RCC 7860 (cell line): ENCODE data around the gene TNFSF11.
"Not testable (repeated sequence)": the region's sequence is repeated elsewhere in the genome, so short reads cannot be mapped to it uniquely, and the experiment has no call there.

Experiments used
- DNase-seq: peaks from one replicate; pipeline ENCODE4 v3.0.0-alpha.2; 2015; ENCODE audit warnings: low spot score
- FAIRE-seq: peaks from 2 replicates; lab custom pipeline; 2012; peaks lifted over from hg19 to GRCh38; lab: Jason Lieb, UNC

Gene TNFSF11

GRCh38 chr13:42559573-42560218, 14.3 kb upstream of the TNFSF11 start:
- not testable (repeated sequence) for DNase-seq, FAIRE-seq

DNA sequence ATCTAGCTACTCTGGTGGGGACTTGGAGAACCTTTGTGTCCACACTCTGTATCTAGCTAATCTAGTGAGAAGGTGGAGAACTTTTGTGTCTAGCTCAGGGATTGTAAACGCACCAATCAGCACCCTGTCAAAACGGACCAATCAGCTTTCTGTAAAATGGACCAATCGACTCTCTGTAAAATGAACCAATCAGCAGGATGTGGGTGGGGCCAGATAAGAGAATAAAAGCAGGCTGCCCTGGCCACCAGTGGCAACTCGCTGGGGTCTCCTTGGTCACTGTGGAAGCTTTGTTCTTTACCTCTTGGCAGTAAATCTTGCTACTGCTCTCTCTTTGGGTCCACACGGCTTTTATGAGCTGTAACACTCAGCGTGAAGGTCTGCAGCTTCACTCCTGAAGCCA, 13.6 kb upstream of the TNFSF11 start:
- not testable (repeated sequence) for FAIRE-seq, DNase-seq

GRCh38 chr13:42561752-42562467, 12.0 kb upstream of the TNFSF11 start:
- FAIRE-seq (no peak), DNase-seq (no peak)

DNA sequence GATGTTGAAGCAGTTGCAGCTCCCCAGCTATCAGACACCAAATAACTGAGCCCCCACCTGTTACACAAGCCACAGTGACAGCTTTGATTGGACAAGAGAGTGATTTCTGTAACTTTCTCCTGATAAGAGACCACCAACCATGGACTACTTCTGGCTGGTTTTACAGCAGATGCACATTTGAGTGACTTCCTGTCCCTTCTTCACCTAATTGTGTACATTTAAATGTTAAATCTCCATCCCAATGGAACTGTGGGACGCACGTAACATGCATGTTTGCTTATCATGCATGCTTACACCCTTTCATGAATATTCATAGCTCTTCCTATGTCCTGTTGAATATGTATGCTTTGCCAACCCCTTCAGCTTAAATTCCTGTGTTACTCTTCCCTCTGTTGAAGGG, 6.0 kb upstream of the TNFSF11 start:
- DNase-seq = no peak
- FAIRE-seq = no peak

DNA sequence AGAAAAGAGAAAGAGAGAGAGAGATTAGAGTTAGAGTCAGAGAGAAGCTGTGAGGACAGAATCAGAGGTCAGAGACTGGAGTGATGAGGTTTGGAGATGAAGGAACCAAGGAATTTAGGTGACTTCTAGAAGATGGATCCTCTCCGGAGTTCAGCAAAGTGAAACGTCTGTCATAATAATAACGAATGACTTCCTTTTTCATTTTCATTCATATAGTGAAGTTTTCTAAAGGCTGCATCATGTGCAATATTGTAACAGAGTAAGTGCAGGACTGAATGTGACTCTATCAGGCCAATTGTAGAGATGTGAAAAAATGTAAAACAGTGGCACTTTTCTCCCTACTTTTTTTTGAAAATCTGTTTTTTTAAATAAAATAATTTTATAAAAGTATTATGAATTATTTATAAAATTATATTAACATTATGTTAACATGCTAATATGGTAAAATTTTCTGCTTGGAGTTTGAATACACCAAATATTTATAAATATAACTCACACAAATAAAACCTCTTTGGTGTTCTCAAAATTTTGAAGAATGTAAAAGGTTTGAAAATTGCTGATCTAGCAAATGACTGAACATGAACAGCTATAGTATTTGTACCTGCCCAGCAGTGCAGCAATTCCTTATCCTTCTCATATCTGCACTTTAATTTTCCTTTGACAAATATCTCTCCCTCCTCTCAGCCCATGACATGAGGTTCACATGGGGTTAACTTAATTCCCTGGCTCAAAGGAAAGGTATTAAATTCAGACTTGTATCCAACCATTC, 4.2 kb upstream of the TNFSF11 start:
- DNase-seq (no peak), FAIRE-seq (no peak)

- DNase-seq (no peak), FAIRE-seq (no peak)
Measured at GRCh38 chr13:42571895-42572294, 2.1 kb upstream of the TNFSF11 start.

DNA sequence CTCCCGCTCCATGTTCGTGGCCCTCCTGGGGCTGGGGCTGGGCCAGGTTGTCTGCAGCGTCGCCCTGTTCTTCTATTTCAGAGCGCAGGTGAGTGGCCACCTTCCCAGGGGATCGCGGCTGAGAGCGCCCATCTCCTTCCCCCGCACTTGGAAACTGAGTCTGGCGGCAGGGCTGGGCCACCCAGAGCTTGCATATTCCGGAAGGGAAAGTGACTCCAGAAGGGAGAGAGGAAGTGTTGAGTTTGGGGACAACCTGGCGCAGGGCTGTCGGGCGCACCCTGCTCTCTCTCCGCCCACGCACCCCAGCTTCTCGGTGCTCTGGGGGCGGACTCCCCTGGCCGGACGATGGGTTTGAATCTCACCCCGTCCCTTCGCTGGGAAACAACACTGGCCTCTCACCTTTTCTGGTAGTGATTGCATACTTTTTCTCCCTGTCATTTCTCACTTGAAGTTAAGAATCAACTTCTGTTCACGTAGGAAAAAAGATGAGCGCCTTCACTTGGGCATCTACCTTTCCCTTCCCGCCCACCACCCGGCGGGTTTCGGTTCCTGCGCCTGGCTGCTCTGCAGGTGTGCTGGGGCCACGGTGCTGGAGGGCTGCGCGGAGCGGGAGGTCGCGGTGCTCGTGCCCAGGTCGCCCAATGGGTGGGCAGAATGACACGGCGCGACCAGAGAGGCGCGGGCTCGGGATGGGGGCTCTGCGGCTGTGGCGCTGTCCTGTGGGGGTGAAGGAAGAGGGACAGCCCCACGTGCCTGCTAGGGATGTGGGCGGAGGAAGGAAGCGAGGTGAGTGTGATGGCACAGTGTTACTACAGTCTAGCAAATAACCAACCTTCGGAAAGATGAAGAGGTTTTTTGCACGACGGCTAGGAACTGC, 721 bp downstream of the TNFSF11 start:
- FAIRE-seq (no peak), DNase-seq (no peak)

- DNase-seq (no peak), FAIRE-seq (no peak)
Measured at GRCh38 chr13:42575938-42576337, 2.0 kb downstream of the TNFSF11 start.

- DNase-seq (no peak), FAIRE-seq (no peak)
Measured at GRCh38 chr13:42577538-42577937, 3.6 kb downstream of the TNFSF11 start.

DNA sequence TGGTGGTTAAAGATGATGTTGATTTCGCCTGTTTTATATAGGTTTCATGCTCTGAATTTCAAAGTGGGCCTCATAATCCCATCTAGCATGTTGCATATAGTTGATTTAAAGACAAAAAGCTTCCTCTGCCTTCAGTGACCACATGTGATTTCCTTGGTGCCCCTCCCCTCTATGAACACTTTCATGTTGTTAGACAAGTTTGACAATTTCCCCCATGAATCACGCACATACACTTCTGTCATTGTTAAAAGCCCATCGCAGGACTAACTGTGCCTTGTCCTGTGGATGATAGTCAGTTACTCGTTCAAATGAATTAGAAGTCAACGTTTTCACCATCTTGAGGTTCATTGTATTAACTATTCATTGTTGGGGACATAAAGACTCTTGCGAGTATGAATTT, 6.7 kb downstream of the TNFSF11 start:
- no peak for FAIRE-seq
- DNase-seq = no peak

DNA sequence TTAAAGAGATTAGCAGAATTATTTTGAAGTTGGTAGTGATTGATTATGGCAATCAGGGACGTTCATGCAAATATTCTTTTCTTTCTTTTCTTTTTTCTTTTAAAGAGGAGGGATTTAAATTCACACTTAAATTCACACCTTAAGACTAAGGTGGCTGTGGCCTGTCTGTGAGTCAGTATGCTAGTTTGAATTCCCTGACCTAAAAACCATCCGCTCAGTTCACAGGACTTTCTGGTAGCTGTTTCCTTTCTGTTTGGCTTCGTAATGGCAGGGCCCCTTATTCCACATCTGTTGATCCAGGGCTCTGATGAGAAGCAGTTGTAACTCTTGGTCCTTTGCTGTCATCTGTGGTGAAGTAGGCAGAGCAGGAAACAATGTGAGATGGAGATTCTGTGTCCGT, 7.5 kb downstream of the TNFSF11 start:
- DNase-seq (no peak), FAIRE-seq (no peak)

DNA sequence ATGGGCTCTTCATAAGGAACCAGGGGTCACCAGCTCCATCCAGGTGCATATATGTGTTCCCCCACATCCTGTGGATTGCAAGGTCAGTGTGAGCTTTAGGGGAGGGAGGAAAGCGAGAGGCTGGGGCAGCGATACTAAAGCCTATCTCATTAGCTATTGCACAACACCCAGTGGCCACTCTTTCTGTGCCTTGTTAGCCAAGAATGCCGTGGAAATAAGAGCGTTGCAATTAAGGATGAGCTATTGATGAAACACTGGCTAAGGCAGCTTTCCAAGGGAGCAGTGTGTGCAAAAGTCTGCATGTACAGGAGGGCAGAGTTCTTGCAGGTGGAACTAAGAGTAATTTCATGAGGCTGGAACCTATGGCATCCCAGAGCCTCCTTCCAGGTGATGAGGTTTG, 17.6 kb downstream of the TNFSF11 start:
- DNase-seq = no peak
- FAIRE-seq = no peak

DNA sequence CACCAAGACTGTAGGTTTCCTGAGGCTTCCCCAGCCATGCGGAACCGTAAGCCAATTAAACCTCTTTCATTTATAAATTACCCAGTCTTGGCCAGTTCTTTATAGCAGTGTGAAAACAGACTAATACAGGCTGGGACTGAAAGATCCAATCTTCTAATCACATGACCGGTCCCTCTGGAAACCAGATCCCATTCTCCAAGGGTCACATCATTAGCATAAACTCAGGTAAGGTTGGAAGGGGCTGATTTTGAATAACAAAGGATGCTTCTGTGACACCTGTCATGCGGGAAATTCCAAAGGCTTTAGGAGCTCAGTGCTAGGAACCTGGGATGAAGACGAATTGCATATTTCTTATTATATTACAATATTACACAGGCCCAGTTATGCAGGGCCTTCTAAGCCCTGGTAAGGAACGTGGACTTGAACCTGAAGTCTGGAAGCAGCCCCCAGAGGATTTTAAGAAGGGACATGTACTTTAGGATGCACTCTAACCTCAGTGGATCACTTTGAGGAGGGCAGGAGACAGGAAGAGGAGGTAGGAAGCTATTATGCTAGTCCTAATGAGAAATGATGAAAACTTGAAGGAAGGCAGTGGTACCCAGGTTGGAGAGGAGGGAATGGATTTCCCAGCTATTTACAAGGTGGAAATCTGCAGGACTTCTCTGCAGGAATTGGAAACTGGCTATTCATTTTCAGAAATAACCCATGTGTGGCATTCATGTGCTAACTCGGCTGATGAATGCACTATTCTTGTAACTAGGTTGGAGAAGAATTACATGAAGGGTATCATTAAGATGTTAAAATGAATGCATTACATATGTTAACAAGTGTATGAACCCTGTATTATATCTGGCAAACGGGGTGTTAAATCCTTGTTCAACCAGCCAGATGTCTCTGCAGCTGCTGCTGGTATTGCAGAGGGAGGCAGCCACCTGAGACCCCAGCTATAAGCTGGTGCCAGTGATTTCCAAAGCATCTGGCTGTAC, 19.3 kb downstream of the TNFSF11 start:
- DNase-seq = no peak

DNA sequence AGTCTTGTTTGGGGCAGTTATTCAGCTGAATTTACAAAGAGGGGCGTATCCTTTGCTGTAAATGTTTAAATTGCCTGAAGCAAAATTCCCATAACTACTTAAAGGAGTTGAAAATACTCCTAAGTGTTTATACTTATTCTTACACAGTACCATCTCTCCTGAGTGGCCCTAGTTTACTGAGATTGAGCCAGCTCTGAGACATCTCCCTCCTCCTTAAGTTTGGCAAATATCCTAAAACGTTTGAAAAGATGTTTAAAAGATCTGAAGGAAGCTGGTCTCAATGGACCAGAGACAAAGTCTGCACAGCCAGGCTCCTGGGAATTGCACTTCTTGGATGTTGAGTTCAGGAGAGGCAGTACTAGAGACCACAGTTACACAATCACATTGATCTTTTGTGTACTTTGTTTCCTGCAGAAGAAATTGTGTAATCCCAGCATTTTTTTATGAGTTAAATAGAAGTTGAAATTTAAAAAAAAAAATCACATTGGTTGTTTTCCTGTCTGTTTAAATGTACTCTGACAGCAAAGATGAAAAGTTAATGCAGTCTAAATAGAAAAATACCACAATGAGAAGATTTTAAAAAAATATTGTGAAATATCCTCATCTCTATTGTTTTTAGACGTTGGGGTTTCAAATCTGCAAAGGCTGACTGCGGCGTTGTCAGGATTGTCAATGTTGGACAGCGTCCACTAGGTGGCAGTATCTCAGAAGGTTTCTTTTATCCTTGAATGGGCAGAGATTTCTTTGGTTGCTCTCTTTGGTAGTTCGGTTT, 20.7 kb downstream of the TNFSF11 start:
- peak; percentile 66 for FAIRE-seq

More for the DNA sequence above, 19.3 kb downstream of the TNFSF11 start:
- no peak for FAIRE-seq

GRCh38 chr13:42595253-42595571, 21.3 kb downstream of the TNFSF11 start:
- FAIRE-seq = no peak
- DNase-seq = no peak

More for the DNA sequence above, 20.7 kb downstream of the TNFSF11 start:
- DNase-seq = peak; percentile 37

DNA sequence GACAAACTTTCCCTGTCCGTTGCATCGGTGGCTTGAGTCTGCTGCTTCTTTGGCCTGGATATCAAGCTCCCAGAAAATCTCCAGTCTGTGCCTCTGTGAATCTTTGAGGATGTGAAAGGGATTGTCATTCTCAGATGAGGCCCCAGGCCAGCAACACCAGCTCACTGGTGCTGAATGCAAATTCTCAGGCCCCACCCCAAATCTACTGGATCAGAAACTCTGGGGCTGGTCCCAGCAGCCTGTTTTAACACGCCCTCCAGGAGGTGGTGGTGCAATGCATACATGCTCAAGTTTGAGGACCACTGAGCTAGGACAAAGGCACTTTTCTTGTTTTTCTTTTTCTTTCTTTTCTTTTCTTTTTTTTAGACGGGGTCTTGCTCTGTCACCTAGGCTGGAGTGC, 23.6 kb downstream of the TNFSF11 start:
- no peak for DNase-seq
- FAIRE-seq = no peak

DNA sequence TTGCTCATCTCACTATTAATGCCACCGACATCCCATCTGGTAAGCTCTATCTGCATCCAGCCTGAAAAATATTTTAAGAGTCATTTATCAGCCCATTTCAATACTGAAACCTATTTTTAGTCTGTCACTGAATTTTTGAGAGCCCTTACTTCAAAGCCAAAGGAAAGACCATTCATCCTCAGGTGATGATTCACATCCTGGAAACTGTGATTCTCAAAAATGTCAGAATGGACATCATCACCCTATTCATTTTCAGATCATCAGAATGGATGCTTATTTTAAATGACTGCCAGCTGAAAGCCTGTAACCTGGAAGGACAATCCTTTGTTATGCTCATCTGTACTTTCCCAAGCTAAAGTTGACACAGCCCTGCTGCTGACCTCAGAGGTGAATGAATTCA, 27.0 kb downstream of the TNFSF11 start:
- DNase-seq = no peak
- FAIRE-seq = no peak

- no peak for FAIRE-seq
- DNase-seq = no peak
Measured at GRCh38 chr13:42602906-42603305, 29.0 kb downstream of the TNFSF11 start.

GRCh38 chr13:42603571-42603970, 29.6 kb downstream of the TNFSF11 start:
- no peak for DNase-seq

More at GRCh38 chr13:42603571-42603970, 29.6 kb downstream of the TNFSF11 start:
- FAIRE-seq = no peak
